Activated CD8-positive, alpha-beta memory T cell treated with anti-CD3 and anti-CD28 coated beads, Interleukin-2, amount 10 ng/mL, durations not matched to agents 7 days and 5 days (primary cell): ENCODE measurements around the gene PANK4. TPM values are rescaled to one million over a fixed set of nuclear protein-coding genes. Genes with fewer than 3 reads are reported as not detected.
"Not testable (repeated sequence)": the region's sequence is repeated elsewhere in the genome, so short reads cannot be mapped to it uniquely, and the experiment has no call there.

Source experiments
- ATAC-seq: fragments of 150-1000 bp; cut with Tn5 transposase; one replicate; pipeline ENCODE4 v1.10.0; 2021; ENCODE audit warnings: moderate library complexity
- CTCF ChIA-PET: fragments of 350-600 bp; sonication (Branson Sonifier 250); formaldehyde crosslinking; loops from one replicate; lab custom pipeline; 2021; ENCODE audit warnings: antibody characterized with exemption; lab: Charles Lee
- DNase-seq: peaks from one replicate; pipeline ENCODE4 v3.0.0-alpha.2; 2020
- H3K27ac Mint-ChIP-seq: one replicate; pipeline ENCODE4 v1.8.0; 2021; ENCODE audit warnings: mild to moderate bottlenecking, mixed read lengths
- H3K27me3 Mint-ChIP-seq: one replicate; pipeline ENCODE4 v1.8.0; 2021; ENCODE audit warnings: mixed read lengths
- H3K36me3 Mint-ChIP-seq: one replicate; pipeline ENCODE4 v1.8.0; 2021; ENCODE audit warnings: mild to moderate bottlenecking, mixed read lengths
- H3K4me1 Mint-ChIP-seq: one replicate; pipeline ENCODE4 v1.8.0; 2021; ENCODE audit warnings: mixed read lengths
- H3K4me3 Mint-ChIP-seq: one replicate; pipeline ENCODE4 v1.8.0; 2021; ENCODE audit warnings: mild to moderate bottlenecking, moderate library complexity, mixed read lengths
- H3K9me3 Mint-ChIP-seq: one replicate; pipeline ENCODE4 v1.8.0; 2022; ENCODE audit warnings: low read depth, mixed read lengths
- total RNA-seq, 2 experiments: library from RNA; stranded (reverse); gene quantifications; one replicate each; pipeline ENCODE4 v1.2.3, GENCODE V29; 2021

Gene PANK4
- total RNA-seq, 2 experiments from 2014 or later: 72.2 to 91.2 TPM

DNA sequence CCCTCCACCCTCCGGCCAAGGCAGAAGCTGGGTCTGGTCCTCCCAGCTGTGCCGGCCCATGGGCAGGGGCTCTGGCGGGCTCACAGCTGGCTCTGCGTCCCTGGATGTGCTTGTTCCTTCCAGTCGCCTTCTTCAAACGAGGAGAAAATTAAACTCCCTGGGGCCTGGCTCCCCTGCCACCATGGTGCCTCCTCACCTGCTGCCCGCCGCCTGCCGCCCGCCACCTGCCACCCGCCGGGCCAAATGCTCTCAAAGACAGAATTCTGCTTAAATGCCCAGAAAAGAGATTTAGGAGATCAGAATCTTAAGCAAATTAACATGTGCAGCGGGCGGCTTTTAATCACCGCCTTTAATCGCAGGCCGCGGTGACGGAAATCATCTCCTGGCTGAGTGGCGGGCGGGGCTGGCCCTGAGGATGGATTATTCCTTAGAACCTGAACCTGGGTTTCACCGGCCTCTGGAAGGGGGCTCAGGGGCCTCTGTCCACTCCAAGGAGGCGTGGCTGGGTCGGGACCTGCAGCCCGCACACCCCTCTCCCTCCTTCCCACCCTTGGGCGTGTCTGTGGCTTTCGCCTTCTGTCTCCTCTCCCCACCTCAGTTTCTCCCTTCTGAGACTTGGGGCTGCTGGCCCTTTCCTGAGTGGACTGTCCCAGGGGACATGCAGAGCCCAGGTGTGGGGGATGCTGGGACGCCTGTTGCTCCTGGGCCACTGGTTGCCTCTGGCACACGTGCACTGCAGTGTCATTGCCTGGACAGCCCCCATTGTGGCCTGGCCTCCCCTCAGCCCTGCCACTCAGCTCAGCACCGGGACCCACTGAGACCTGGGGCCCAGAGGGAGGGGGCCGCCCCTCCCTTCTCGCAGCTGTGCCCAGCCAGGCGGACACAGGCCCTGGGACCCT, 60.8 kb downstream of the PANK4 start:
- Mint-ChIP-seq H3K4me1 (no peaks in the 10 kb centered on the region), H3K36me3 (no peaks in the 10 kb centered on the region), H3K9me3 (no peaks in the 10 kb centered on the region), H3K27me3 (no peaks in the 10 kb centered on the region), H3K4me3 (no peak overlapping the region), H3K27ac (no peak overlapping the region)
- DNase-seq: no peak
- no peak for ATAC-seq
- CTCF ChIA-PET: no interaction called here

DNA sequence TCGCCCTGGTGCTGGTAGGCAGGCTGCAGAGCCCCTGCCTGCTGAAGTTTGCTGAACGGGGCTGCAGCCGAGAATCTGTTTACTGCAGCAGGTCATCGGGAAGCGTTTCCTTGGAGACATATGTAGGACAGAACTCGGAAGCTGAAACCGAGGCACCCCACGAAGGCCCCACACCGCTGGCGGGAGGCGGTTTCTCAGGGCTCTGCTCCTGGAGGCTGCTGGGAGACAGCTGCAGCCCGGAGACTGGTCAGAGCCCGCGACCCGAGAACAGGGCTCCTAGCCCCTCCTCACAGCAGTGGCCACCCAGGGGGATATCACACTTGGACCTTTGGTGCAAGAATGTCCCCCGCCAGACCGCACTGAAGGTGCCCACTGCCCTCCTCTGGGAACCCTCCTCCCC, 63.0 kb downstream of the PANK4 start:
- H3K27me3 Mint-ChIP-seq: no peaks in the 10 kb centered on the region
- CTCF ChIA-PET: no interaction called here
- no peak for ATAC-seq
- H3K27ac Mint-ChIP-seq: no peak overlapping the region
- H3K4me1 Mint-ChIP-seq: no peaks in the 10 kb centered on the region
- H3K4me3 Mint-ChIP-seq: no peak overlapping the region
- no peaks in the 10 kb centered on the region for H3K36me3 Mint-ChIP-seq
- H3K9me3 Mint-ChIP-seq: no peaks in the 10 kb centered on the region
- no peak for DNase-seq

- ATAC-seq (no peak), DNase-seq (no peak)
- Mint-ChIP-seq H3K36me3 (no peaks in the 10 kb centered on the region), H3K27ac (no peak overlapping the region), H3K4me3 (no peak overlapping the region), H3K27me3 (no peaks in the 10 kb centered on the region), H3K9me3 (no peaks in the 10 kb centered on the region), H3K4me1 (no peaks in the 10 kb centered on the region)
- CTCF ChIA-PET: no interaction called here
These were observed 63.6 kb downstream of the PANK4 start for GRCh38 chr1:2462819-2463218.

- no peaks in the 10 kb centered on the region for H3K36me3 Mint-ChIP-seq
- no peaks in the 10 kb centered on the region for H3K9me3 Mint-ChIP-seq
- ATAC-seq (no peak), DNase-seq (no peak)
- CTCF ChIA-PET: interaction anchor here (1.6 kb wide), 1 partner anchor 45 kb away, joined by 3 read pairs; no protein-coding TSS in a partner anchor
- no peaks in the 10 kb centered on the region for H3K27me3 Mint-ChIP-seq
- no peak overlapping the region for H3K27ac Mint-ChIP-seq
- no peak overlapping the region for H3K4me3 Mint-ChIP-seq
- no peaks in the 10 kb centered on the region for H3K4me1 Mint-ChIP-seq
These were observed 65.2 kb downstream of the PANK4 start for GRCh38 chr1:2460996-2461751.

- H3K4me1 Mint-ChIP-seq: no peaks in the 10 kb centered on the region
- no peaks in the 10 kb centered on the region for H3K9me3 Mint-ChIP-seq
- no peaks in the 10 kb centered on the region for H3K27me3 Mint-ChIP-seq
- no peak overlapping the region for H3K4me3 Mint-ChIP-seq
- ATAC-seq: no peak
- no peaks in the 10 kb centered on the region for H3K36me3 Mint-ChIP-seq
- CTCF ChIA-PET: interaction anchor here (1.6 kb wide), 1 partner anchor 46 kb away, joined by 3 read pairs; no protein-coding TSS in a partner anchor
- no peak for DNase-seq
- no peak overlapping the region for H3K27ac Mint-ChIP-seq
These were observed 66.2 kb downstream of the PANK4 start for GRCh38 chr1:2460203-2460602.

DNA sequence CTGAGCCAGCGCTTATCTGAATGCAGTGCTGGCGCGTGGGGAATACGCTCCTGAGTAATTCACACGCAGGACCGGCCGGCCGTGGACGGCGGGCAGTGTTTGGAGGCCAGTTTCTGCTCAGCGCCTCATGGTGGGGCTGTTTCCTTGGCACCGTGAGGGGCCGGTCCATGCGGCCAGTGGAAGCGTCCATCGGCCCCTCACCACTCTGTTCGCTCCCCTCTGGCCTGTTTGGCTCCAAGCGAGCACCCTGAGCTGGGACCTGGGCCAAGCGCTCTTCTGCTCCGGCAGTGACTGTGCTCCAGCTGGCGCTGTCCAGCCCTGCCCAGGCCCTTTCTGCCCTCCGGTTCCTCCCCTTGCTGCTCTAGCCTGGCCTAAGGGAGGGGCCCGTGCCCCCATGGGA, 66.6 kb downstream of the PANK4 start:
- H3K27ac Mint-ChIP-seq: no peak overlapping the region
- H3K36me3 Mint-ChIP-seq: no peaks in the 10 kb centered on the region
- no peaks in the 10 kb centered on the region for H3K9me3 Mint-ChIP-seq
- ATAC-seq (no peak), DNase-seq (no peak)
- no peaks in the 10 kb centered on the region for H3K4me1 Mint-ChIP-seq
- no peaks in the 10 kb centered on the region for H3K27me3 Mint-ChIP-seq
- CTCF ChIA-PET: no interaction called here
- no peak overlapping the region for H3K4me3 Mint-ChIP-seq

- H3K27ac Mint-ChIP-seq: not testable (repeated sequence)
These were observed 67.2 kb downstream of the PANK4 start for GRCh38 chr1:2459102-2459753.

DNA sequence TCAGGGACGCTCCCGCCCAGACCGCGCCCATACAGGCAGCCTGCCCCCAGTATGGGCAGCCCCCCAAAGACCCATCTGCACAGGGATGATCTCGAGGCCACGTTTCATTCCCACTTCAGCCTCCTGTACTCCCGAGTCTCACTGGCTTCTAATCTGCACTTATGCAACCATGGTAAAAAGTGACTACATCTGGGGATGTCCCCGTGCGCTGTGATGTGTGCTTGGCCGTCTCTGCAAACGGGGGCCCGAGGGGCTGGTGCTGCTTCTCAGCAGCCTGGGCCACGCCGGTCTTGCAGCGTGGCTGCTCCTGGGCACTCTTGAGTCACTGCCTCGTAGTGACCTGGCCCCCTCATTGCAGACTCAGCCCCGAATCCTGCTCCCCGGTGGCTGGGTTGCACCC, 67.7 kb downstream of the PANK4 start:
- H3K27ac Mint-ChIP-seq: no peak overlapping the region

More at GRCh38 chr1:2459102-2459753, 67.2 kb downstream of the PANK4 start:
- H3K4me1 Mint-ChIP-seq, H3K4me3 Mint-ChIP-seq, CTCF ChIA-PET, H3K27me3 Mint-ChIP-seq, H3K9me3 Mint-ChIP-seq, H3K36me3 Mint-ChIP-seq, ATAC-seq, DNase-seq: not testable (repeated sequence)

More for the DNA sequence above, 67.7 kb downstream of the PANK4 start:
- DNase-seq (no peak), ATAC-seq (no peak)
- Mint-ChIP-seq H3K36me3 (no peaks in the 10 kb centered on the region), H3K27me3 (no peaks in the 10 kb centered on the region), H3K4me3 (no peak overlapping the region), H3K4me1 (no peaks in the 10 kb centered on the region), H3K9me3 (no peaks in the 10 kb centered on the region)
- CTCF ChIA-PET: no interaction called here

Other genes starting within 250 kb of the PANK4 start
- 1 to 10 TPM; 8.0 to 8.5 TPM for gene MORN1, start 135.0 kb downstream of the PANK4 start, total RNA-seq
- 100 to 1,000 TPM; 146 to 174 TPM for gene RER1, start 134.8 kb downstream of the PANK4 start, total RNA-seq
- 10 to 100 TPM in 1 of 2 experiments, 1 to 10 TPM in 1; 8.7 to 12.3 TPM for gene PEX10, start 114.0 kb downstream of the PANK4 start, total RNA-seq
- 10 to 100 TPM in 1 of 2 experiments, 1 to 10 TPM in 1; 6.5 to 13.5 TPM for gene PLCH2, start 50.3 kb downstream of the PANK4 start, total RNA-seq
- gene HES5, start 3.7 kb upstream of the PANK4 start, total RNA-seq: not detected
- 100 to 1,000 TPM; 106 to 111 TPM for gene TNFRSF14, start 29.8 kb upstream of the PANK4 start, total RNA-seq
- 10 to 100 TPM; 22.4 to 26.2 TPM for gene PRXL2B, start 60.2 kb upstream of the PANK4 start, total RNA-seq
- under 1 TPM in 1 of 2 experiments, not detected in 1; 0.58 TPM for gene MMEL1, start 106.4 kb upstream of the PANK4 start, total RNA-seq